ENCODE data around the gene DEPDC5.
"Not testable (repeated sequence)": the region's sequence is repeated elsewhere in the genome, so short reads cannot be mapped to it uniquely, and the experiment has no call there.

The DEPDC5 gene

DNA sequence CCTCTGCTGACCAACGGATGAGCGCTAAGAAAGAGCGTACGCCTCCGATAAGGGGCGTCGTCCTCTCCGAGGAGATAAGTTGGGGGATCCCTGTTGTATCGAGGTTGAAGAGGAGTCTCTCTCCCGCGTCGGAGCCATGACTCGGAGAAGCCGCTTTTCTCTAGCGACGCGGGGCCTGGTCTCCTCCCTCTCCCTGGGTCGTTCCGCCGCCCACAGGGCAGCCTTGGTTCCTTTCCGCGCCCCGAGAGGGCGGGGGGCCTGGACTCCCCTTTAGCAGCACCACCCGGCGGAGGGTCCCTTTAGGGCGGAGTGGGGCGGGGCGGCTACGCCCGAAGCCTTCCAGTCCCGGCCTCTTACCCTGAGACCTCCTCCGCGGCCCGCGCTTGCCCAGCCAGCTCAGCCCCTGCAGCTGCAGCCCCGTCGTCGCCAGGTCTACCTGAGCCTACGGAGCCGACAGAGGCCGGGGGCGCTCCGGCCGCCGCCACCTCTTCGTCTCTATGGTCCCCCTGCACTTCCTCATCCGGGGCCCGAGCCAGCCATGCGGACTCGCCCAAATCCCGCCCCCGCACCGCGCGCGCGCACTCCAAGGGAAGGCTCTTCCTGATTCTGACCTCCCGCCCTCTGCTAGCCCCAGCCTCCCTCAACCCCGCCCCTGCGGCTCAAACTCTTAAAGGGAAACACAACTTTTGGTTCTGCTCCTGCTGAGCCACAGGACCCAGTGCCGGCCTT is 4.0 kb upstream of the DEPDC5 start, which contains the start of gene PRR14L:
Gene PRR14L, minus strand, starts transcription at position 497 of the 729 bp plus-strand sequence. CDS start 11,272 bp downstream, outside the sequence.
- peak; percentile 98 for DNase-seq (ENCODE audit: low read depth in 2 of 2)

DNA sequence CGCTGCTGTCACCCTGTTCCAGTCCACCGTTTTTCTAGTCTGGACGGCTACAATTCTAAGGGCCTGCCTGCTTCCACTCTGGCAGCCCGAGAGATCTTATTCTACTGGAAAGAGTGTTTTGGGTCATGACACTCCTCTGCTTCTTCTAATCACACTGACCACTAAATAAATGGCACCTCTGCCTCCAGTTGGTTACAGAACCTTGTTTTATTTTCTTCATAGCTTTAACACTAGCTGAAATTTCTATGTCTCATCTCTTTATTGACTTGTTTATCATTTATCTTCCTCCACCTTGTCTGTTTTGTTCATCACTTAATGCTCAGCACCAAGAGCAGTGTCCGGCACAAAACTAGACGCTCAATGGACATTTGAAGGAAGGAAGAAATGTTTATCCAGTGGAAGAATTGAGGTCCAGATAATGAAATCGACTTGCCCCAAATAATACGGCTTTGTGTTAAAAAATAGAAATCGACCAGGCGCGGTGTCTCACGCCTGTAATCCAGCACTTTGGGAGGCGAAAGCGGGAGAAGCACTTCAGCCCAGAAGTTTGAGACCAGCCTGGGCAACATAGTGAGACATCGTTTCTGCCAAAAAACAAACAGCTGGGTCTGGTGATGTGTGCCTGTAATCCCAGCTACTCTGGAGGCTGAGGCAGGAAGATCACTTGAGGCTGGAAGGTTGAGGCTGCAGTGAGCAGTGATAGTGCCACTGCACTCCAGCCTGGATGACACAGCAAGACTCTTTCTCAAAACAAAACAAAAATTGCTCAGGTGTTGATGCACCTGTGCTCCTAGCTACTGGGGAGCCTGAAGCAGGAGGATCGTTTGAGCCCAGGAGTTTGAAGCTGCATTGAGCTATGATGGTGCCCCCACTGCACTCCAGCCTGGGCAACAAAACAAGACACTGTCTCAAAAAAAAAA is 3.2 kb upstream of the DEPDC5 start:
- DNase-seq (ENCODE audit: low read depth in 2 of 2), result no peak

DNA sequence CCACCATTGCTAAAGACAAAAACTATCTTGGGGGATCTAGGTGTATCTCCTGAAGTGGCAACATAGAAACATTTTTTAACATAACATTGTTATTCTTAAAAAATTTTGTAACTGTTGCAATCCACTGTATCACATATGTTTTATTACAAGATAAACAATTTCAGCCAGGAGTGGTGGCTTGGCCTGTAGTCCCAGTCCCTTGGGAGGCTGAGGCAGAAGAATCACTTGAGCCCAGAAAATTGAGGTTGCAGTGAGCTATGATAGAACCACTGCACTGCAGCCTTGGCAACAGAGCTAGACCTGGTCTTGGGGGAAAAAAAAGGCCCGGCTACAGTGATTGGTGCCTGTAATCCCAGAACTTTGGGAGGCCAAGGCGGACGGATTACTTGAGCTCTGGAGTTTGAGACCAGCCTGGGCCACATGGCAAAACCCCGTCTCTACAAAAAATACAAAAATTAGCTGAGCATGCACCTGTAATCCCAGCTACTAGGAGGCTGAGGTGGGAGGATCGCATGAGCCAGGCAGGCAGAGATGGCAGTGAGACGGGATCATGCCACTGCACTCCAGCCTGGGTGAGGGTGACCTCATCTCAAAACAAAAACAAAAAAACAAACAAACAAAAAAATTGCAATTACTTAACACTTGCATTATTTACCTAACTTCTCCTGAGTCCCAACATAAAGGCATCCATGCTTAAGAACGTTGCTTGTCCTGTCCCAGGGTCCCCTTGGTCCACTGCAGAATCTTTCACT is 1.5 kb upstream of the DEPDC5 start:
- no peak for DNase-seq (ENCODE audit: low read depth in 2 of 2)

DNA sequence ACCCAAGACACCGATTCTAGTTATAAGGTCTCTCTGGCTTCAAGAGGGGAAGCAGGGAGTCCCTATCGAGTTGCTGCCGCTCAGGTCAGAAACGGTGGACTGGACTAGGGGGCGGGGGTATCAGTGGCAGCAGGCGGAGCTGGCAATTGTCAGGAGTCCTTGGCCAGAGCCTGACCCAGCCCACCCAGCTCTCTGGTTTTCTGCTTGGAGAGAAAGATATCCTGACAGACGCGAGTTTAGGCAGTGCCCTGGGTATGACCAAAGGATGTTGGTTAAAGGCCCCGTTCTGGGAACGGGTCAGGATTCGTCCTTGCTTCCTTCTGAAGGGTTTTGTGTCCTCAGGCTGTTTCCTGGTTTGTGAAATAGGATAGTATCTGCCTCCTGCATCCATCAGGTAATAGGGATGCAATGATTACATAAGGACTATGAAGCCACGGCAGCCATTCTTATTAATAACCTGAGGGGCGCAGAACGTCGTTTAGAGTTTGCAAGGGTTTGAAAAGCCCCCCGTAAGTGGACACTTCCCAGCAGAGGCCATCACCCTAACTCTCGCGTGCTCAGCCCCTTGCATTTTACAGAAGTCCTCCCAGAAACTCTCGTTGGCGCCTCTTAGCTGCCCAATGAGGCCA is 700 bp upstream of the DEPDC5 start:
- no peak for DNase-seq (ENCODE audit: low read depth in 2 of 2)

DNA sequence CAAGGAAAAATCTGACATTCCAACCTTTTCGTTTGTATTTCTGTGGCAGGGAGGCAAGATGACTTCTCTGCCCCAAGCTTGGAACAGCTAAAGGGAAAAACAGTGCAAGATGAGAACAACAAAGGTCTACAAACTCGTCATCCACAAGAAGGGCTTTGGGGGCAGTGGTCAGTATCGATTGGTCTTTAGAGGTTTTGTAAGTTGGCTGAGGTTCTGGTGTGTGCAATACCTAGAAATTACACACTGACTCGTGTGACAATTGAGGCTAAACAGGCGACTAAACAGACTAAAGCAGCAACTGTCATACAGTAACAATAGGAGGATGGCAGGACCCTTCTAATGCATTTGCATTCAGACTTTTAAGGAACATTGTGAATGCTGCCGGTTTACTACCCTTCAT is 994 bp downstream of the DEPDC5 start:
- DNase-seq (ENCODE audit: low read depth in 2 of 2), result no peak

DNA sequence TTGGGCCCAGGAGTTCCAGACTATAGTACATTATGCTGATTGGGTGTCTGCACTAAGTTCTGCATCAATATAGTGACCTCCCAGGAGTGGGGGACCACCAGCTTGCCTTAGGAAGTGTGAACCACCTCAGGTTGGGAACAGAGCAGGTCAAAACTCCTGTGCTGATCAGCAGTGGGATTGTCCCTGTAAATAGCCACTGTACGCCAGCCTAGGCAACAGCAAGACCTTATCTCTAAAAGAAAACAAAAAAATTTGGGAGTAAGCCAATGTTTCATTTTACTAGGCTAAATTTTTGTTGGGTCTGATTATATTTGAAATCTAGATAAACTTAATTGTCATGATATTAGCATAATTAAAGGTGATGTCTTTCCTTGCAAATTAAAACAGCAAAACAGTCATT is 3.4 kb downstream of the DEPDC5 start:
- DNase-seq (ENCODE audit: low read depth in 2 of 2), result no peak

DNA sequence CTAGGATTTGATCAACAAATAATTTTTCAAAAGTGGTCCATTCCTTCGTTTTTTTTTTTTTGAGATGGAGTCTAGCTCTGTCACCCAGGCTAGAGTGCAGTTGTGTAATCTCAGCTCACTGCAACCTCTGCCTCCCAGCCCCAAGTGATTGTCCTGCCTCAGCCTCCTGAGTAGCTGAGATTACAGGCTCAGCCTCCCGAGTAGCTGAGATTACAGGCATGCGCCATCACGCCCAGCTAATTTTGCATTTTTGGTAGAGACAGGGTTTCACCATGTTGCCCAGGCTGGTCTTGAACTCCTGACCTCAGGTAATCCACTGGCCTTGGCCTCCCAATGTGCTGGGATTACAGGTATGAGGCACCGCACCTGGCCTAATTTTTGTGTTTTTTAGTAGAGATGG is 5.0 kb downstream of the DEPDC5 start:
- not testable (repeated sequence) for DNase-seq (ENCODE audit: low read depth in 2 of 2)

DNA sequence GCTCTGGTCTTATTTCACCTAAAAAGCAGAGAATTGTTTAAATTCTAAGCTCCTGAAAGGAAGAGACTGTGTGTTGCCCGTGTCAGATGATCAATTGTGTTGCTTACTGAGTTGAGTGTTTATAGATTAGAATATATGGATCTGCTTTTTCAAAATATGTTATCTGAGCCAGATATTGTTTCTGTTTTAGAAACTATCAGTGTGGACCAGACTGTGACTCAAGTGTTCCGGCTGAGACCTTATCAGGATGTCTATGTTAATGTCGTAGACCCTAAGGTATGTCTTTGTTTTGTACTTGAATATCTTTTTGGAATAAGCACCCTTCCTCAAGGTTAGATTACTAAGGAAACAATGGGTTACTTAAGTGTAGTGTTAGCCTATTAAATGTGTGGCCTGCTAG is 11.0 kb downstream of the DEPDC5 start:
- no peak for DNase-seq (ENCODE audit: low read depth in 2 of 2)

DNA sequence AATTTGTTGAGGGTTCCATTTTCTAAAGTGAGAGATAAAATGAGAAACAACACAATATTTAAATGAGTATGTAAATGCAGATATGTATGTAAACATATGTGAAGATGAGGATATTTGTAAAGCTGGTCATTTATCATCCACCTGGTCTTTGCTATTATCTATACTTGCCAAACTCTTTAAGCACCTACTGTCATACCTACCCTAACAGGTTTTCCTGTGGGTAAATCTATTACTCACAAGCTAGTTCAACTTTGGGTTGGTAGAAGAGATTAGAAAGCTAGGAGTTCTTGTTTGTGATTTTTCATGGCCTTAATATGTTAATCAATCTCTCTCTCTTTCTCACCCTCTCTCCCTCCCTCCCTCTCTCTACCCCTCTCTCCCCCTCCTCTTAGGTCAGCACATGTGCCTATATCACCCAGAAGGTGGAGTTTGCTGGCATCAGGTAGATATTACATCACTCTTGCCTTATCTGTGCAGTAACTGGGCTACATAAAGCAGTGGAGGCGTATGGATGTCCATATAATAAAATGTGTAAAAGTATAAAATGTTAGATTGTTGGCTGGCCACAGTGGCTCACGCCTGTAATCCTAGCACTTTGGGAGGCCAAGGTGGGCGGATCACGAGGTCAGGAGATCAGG is 14.7 kb downstream of the DEPDC5 start:
- no peak for DNase-seq (ENCODE audit: low read depth in 2 of 2)

DNA sequence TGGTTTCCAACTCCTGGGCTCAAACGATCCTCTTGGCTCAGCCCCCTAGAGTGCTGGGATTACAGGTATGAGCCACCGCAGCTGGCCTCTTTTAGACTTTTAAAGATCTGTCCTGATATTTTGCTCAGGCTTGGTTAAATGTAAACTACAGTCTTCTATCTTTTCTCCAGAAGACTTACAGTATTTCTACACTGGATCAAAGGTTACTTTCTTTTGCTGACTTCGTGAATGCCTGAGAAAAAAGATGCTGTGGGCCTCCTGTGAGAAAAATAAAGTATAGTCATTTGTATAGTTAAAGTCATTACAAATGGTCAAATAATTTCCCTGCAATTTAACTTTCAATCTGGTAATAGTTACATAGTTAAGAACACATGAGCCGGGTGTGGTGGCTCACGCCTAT is 19.6 kb downstream of the DEPDC5 start:
- DNase-seq (ENCODE audit: low read depth in 2 of 2), result no peak

DNA sequence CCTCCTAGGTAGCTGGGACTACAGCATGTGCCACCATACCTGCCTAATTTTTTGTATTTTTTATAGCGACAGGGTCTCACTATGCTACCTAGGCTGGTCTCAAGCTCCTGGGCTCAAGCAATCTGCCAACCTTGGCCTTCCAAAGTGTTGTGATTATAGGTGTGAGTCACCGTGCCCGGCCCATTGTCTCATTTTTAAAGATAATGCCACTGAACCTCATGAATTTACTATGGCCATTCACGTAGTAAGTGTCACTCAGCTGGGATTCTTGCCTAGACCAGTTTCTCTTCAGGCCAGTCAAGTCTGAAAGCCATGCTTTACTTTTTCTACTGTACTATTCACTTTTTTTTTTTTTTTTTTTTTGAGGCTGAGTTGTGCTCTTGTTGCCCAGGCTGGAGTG is 22.4 kb downstream of the DEPDC5 start:
- no peak for DNase-seq (ENCODE audit: low read depth in 2 of 2)

DNA sequence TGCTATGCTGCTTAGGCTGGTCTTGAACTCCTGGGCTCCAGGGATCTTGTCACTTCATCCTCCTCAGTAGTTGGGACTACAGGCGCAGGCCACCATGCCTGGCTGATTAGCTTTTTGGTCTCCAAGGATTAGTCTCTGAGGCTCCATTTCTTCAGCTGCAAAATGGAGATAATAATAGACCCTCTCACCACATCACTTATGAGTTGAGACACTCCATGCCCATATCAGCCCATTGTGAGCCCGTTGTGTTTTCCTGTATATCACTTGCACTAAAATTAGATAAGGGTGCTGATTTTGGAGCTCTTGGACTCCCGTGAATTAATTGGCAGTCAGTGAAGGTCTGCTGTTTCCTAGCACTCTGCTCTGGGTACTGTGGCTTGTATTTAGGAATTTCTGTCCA is 36.0 kb downstream of the DEPDC5 start:
- no peak for DNase-seq (ENCODE audit: low read depth in 2 of 2)

DNA sequence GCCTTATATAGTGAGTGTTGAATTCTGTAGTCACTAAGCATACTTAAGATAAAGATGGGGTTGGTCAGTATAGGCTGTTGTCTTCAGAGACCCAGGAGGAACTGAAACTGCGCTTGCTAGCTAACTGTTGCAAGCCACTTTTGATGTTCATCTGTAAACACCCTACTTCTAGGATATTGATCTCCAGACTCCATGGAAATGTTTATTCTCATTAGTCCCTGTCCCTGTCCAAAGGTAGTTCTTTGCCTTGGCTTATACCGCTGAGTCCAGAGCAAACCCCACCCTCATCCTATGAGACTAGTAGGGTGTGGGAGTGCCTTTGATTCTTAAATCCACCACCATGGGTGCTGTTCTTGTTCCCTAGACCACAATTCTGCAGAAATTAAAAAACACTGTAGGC is 36.4 kb downstream of the DEPDC5 start:
- no peak for DNase-seq (ENCODE audit: low read depth in 2 of 2)

DNA sequence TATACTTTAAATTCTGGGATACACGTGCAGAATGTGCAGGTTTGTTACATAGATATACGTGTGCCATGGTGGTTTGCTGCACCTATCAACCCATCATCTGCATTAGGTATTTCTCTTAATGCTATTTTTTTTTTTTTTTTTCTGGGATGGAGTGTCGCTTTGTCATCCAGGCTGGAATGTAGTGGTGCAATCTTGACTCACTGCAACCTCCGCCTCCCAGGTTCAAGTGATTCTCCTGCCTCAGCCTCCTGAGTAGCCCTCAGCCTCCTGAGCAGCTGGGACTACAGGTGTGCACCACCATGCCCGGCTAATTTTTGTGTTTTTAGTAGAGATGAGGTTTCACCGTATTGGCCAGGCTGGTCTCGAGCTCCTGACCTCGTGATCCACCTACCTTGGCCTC is 45.5 kb downstream of the DEPDC5 start:
- not testable (repeated sequence) for DNase-seq (ENCODE audit: low read depth in 2 of 2)

DNA sequence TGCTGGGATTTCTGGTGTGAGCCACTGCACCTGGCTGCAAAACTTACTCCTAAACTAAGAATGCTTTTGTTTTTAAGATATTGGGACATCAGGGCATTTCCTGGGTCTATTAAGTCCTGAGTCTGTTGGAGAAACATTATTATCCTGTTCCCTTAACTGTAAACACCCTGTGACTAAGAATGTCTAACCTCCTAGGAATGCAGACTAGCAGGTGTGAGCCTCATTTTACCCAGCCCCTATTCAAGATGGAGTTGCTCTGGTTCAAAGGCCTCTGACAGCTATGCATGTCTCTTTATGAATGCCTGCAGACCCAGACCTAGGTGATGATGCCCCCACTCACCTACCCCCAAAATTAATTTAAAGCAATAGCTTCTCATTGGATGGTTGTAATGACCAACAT is 46.2 kb downstream of the DEPDC5 start:
- no peak for DNase-seq (ENCODE audit: low read depth in 2 of 2)

DNA sequence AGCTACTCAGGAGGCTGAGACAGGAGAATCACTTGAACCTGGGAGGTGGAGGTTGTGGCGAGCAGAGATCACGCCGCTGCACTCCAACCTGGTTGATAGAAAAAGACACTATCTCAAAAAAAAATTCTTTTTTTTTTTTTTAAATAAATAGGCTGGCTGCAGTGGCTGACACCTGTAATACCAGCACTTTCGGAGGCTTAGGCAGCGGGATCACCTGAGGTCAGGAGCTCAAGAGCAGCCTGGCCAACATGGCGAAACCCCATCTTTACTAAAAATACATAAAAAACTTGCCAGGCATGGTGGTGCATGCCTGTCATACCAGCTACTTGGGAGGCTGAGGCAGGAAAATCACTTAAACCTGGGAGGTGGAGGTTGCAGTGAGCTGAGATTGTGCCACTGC is 47.0 kb downstream of the DEPDC5 start:
- DNase-seq (ENCODE audit: low read depth in 2 of 2), result not testable (repeated sequence)

DNA sequence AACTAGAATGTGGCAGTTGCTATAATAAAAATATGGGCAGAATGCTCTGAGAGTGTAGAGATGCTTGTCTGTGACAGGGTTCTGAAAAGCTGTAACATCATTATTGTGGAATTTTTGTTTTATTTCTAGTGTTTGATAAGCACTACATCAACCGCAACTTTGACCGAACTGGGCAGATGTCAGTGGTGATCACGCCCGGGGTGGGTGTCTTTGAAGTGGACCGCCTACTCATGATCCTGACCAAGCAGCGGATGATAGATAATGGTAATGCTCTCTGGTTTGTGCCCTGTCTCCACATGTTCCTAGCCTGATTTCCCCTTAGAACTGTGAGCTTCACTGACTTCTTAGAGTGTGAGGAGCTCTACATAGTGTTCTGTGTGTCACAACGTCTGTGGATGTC is 48.8 kb downstream of the DEPDC5 start:
- DNase-seq (ENCODE audit: low read depth in 2 of 2), result no peak

DNA sequence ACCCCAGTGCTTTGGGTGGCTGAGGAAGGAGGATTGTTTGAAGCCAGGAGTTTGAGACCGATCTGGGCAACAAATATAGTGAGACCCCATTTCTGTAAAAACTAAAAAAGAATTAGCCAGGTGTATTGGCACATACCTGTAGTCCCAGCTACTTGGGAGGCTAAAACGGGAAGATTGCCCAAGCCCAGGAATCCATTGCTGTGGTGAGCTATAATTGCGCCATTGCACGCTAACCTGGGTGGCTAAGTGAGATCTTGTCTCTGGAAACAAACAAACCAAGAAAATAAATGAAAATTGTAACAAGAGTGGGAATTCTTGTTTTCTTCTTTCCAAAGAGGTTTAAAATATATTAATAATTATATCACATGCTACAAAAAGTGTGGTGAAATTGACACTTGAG is 52.9 kb downstream of the DEPDC5 start:
- DNase-seq (ENCODE audit: low read depth in 2 of 2), result no peak

DNA sequence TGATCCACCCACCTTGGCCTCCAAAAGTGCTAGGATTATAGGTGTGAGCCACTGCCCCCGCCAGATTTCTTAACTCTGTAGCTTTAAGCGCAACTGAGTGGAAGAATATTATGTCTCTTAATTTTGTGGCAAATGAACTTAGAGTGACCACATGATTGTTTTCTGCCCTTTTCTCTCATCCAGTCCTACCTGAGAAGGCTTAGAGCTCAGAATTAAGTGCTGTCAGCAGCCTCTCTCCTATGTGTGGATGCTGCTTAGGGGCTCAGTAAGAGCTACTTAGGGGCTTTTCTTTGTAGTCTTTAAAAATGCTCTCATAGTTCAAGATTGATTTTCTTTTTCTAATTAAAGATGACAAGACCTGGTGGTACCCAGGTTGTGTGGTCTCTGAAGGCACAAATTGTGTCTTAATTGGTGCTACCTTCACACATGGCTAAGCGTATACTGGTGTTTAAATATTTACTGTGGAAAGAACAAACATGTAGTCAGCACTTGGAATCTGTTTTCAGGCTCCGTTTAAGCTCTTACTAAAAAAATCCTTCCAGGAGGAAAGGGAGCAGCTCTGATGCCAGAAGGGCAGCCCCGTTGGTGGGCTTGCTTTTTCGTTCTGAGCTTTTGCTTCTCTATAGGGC is 59.3 kb downstream of the DEPDC5 start:
- no peak for DNase-seq (ENCODE audit: low read depth in 2 of 2)

DNA sequence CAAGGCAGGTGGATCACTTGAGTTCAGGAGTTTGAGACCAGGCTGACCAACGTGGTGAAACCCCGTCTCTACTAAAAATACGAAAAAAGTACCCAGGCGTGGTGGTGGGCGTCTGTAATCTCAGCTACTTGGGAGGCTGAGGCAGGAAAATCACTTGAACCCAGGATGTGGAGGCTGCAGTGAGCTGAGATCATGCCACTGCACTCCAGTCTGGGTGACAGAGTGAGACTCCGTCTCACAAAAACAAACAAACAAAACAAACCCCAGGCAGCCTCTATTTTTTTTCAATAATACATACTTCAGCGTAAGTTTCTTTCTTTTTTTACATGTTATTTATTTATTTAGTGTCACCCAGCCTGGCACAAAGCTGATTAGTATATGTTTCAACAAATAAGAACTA is 60.1 kb downstream of the DEPDC5 start:
- not testable (repeated sequence) for DNase-seq (ENCODE audit: low read depth in 2 of 2)

DNA sequence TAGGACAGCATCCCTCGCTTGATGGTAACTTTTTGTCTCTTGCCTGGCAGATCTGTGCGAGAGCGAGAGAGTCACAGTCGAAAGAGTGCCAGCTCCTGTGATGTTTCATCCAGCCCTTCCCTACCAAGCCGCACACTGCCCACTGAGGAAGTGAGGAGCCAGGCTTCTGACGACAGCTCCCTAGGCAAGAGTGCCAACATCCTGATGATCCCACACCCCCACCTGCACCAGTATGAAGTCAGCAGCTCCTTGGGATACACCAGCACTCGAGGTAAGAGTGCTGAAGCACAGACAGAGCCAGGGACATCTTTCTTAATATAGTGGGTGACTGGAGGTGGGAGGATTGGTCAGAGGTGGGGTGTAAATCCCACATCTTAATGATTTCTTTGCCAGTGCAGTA is 61.1 kb downstream of the DEPDC5 start:
- DNase-seq (ENCODE audit: low read depth in 2 of 2), result no peak

Data from activated CD8-positive, alpha-beta memory T cell treated with anti-CD3 and anti-CD28 coated beads for 4 hours (primary cell).